NCI-H1417 treated with DMSO at 0.1 percent for 48 hours (cell line): ENCODE measurements around the gene IGLON5.

Experiments
- DNase-seq: peaks from one replicate; lab custom pipeline; 2025; lab: John Stamatoyannopoulos, UW

Gene IGLON5

DNA sequence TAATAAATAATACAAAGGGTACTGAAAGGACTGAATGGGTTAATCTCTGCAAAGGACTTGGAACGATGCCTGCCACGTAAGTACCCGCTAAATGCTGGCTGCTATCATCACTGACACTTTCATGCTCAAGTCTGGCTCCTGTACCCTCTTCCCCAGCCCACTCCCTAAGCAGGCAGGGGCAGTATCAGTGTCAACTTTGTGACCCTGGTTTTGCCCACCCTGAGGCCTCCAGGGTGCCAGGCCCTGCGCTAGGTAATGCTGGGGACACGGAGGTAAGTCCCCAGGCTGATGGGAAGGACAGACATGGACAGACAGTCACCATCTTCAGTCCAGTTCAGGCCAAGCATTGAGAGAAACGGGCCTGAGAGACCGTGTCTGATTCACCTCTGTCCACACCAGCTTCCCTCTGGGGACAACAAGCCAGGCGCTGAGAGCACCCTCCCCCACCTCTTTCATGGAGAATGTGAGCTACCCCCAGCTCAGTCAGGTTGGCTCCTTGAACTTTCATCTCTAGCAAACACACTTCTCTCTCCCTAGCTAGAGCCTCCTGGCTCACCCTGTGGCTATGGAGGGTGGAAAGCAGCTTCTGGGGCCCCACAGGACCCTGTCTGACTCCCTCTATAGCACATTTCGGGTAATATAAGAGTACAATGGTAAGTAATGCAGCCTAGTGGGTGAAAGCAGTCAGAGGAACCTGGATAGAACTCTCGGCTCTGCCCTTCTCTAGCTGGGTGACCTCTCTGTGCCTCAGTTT, 53.9 kb downstream of the IGLON5 start:
- DNase-seq: no peak

DNA sequence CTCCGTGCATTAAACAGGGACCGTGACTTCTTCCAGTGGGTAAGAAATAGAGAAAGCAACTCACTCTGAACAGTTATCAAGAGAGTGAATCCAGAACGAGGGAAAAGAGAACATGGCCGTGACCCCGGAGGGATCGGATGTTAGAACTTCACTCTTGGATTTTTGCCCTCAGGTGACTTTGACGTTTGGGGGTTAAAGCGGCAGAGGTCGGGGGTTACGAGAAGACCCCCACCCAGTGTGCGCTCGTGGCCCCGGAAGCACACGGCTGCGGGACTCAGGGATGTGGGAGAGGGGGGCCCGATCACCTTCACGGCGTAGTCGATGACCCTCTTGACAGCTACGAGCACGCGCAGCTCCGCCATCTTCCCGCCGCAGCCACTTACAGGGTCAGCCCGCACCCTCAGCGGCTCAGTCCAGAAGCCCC, 54.5 kb downstream of the IGLON5 start, which contains the start of gene ETFB:
Gene ETFB (minus strand): TSS at position 424 of the 424 bp plus-strand sequence. CDS start 62 bp downstream, at position 362.
- DNase-seq: no peak

DNA sequence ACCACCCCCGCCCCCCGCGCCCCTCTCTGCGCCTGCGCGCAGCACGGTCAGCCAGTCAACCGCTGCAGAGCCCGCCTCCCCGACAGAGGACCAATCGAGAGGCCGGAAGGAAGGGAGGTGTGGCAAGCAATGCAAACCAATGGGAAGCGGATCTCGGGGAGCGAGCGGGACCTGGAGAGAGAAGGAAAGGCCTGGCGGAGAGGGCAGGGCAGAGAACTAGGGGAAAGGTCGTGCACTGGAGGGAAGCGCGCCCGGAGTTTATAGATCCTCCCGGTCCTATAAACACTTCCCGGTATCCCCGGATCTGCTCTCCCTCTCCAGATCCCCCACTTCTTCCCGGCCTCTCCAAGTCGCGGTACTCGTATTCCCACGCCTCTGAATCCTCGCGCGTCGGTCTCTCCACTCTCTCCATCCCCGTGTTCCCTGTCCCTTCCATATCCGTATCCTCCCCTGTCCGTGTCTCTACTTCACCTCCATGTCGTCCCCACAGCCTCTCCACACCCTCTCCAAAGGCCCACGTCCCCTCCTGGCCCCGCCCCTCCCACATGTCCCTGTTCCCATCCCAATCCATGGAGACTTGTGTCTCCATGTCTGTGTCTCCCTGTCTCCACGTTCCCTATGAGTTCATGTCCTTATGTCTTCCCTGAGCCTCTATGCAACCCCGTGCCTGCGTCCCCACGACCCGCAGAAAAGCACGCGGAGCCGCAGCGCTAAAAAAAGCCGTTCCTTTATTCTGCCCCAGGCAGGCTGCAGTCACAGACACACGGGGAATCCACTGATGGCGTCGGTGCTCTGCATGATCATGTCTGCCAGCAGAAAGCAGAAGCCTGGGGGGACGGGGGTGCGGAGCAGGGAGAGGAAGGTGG, 55.2 kb downstream of the IGLON5 start:
- DNase-seq: no peak

DNA sequence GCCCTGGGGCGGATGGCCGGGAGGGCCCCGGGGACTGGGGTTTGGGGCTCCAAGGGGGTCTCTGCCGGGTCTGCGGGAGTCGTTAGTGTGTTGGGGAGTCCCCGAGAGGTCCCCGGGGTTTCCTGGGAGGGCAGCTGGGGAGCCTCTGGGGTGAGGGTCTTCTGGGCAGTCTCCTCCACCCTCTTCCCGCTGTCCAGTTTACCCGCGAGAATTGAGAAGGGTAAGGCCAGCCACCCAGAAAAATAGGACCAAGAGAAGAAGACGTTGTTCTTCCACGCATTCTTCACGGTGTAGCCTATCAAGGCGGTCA, 55.8 kb downstream of the IGLON5 start:
- DNase-seq: no peak

DNA sequence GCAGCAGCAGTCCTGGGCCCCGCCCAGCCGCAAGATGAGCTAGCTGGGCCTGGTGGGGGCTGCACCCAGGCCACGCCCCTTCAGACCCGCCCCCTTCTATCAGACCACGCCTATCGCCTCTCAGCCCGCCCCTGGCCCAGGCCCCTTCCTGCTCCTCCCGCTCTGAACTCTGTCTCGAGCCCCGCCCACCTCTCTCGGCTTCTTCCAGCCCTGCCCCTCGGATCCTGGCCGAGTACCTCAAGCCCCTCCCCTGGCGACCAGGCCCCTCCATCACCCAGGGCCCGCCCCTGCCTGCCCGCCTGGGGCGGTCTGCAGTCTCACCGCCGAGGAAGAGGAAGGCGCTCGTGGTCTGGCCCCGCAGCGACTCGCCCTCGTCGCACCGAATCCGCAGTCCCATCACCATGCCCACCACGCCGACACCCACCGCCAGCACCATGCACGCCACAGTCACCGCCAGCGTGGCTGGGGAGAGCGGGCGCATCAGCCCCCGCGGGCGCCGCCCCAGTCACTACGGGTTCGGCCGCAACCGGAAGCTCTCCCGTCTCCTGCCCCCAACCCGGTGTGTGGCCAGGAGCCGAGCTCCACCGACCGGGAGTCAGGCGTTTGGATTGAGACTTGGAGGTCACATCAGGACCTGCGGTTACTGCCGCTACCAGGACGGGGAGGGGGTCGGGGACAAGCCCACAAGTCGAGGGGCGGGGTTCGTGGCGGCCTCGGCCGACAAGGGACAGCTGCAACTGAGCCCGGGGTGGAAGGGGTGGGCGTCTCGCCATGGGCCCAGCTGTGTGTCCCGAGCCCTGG, 56.3 kb downstream of the IGLON5 start:
- DNase-seq: no peak

DNA sequence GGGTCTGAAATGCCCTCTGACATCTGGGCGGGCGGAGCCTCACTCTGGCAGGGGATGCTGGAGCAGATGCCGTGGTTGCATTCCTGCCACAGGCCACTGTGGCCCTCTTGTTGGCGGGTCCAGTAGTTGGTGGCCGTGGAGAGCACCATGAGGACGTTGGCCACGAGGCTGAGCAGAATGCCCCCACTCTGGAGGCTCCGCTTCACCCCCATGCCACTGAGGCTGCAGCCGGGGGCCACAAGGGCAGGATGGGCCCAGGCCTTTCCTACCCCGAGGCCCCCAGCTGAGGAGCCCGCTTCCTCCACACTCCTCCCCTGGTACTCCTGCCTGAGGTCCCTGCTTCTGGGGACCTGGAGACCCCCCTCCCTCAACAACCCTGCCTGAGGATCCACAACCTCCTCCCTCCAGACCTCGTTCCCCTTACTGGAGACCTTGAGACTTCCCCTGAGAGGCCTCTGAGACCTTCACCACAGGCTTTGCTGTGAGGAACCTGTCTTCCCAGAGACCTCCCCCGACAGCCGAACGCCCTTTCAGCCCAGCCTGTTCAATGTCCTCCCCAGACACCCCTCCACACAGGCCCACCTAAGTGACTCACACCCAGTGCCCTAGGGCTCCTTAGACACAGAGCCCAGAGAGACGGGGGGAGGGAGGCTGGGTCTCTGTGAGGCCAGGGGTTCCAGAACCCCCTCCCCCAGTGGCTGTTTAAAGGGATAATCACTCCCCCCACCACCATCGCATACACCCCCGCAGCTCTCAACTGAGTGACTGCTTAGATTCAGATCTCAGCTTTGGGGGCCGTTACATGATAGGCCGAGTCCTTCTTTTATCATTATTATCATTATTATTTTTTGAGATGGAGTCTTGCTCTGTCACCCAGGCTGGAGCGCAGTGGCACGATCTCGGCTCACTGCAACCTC, 57.2 kb downstream of the IGLON5 start, which contains the start of gene CLDND2:
Gene CLDND2 (minus strand): TSS at position 638 of the 917 bp plus-strand sequence. CDS start 426 bp downstream, at position 212.
- DNase-seq: no peak

DNA sequence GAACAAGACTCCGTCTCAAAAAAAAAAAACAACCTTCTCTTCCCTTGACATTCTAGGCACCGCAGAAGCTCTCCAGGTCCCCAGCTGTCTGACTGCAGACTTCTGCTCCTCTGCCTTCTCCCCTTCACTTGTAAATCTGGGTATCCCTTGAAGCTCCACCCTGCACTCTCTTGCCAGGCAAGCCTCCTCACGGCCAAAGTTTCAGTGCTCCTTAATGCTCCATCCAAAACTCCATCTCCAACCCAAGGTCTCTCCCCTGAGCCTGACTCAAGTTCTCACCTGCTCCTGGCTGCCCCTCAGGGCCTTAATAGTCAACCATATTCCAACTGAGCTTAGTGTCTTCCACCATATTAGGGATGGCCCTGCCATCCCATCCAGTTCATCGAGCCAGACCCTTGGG, 58.8 kb downstream of the IGLON5 start:
- DNase-seq: no peak

DNA sequence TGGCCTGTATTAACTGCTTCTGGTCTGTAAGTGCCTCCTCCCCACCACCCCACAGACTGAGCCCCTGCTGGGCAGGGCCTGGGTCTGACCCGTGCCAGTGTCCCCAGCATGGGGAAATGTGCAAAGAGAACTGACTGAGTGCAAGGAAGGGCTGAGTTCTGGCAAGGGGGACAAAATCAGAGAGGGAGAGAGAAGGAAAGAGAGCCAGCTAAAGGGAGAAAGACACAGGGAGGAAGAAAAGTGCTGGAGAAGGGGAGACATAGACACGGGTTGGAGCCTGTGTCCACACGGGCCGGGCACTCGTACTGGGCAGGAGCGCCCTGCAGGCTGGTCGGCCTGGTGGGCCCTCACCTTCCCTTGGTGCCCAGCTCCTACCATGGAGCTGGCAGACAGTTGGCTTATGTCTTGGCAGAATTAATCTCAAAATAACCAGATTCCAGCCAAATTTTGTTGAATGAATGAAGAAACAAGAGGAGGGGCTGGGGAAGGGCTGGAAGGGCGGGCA, 59.8 kb downstream of the IGLON5 start:
- no peak for DNase-seq

DNA sequence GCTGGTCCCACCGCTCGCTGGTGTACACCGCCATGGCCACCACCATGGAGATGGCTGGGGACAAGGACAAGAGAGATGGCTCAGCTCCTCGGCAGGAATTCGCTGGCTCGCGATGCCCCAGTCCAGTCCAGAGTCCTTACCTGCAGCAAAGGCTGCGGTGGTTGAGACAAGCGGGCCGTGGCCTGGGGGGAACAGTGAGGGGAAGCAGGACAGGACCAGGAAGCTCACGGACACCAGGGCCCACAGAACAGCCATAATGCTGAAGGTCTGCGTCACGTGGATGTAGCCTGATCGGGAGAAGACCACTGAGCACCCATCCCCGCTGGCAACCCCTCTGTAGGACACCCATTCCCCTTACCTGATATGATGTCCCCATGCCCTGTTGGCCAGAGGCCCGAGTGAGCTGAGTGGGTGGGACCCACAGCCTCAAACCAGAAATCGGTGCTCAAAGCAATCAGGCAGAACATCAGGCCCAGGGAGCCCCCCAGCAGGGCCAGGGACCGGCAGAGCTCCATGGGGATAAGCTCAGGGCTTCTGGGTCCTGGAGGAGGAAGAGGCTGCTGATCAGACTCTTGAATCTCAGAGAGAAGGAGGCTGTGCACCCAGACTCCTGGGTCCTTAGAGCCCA, 60.7 kb downstream of the IGLON5 start:
- DNase-seq: no peak

DNA sequence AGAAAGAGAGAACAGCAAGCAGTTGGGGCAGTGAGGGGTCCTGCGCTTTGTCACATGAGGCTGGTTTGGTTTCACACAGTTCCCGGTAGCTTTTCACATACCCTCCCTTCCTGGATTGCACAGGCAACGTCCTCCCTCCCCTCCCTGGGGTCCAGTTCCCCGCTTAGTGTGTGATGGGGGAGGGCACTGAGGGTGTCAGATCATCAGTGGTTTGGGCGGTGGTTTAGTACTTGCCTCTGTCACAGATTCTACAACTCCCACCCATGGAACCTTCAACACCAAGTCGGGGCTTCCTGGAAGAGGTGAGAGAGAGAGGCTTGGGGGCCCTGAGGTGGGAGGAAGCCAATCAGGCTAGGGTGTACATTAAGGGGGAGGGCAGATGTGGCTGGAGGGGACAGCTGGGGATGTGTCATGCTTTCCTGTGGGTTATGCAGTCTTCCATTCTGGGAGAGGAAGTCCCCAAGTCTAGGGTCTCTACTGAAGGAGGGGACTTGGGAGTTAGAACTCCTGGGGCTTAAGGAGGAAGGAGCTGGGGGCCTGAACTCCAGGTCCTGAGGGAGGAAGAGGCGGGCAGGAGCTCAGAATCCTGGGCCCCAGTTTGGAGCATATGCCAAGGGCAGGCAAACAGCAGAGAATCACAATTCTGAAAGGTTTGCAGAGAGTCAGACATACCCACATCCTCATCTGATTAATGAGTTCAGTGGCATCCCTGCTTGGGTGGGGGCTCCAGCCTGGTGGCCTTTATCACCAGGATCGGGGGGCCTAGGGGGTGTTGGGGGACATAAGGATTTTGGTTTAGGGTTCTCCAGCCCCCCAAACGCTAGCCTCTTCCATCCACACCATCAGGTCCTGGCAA, 61.4 kb downstream of the IGLON5 start, which contains the start of gene NKG7:
Gene NKG7 (minus strand): TSS at position 6 of the 856 bp plus-strand sequence. CDS start 119 bp downstream, outside the sequence.
- no peak for DNase-seq

DNA sequence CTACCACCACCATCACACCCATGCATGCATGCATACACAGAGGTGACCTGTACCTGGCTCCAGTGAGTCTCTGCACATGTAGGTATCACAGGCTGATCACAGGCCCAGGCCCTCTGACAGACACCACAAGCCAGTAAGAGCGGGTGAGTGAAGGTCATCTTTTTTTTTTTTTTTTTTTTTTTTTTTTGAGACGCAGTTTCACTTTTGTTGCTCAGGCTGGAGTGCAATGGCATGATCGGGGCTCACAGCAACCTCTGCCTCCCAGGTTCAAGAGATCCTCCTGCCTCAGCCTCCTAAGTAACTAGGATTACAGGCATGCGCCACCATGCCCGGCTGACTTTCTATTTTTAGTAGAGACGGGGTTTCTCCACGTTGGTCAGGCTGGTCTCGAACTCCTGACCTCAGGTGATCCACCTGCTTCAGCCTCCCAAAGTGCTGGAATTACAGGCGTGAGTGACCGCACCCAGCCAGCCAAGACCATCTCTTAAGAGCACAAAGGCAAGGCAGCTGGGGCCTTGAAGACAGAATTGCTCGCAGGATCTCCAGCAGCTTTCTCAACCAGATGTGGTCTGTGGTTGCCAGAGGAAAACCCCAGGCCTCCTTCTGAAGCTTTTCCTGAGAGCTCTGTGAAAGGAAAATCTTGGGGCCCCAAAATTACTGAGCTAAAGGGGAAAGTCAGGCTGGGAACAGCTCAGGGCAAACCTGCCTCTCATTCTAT, 64.2 kb downstream of the IGLON5 start:
- DNase-seq: no peak

DNA sequence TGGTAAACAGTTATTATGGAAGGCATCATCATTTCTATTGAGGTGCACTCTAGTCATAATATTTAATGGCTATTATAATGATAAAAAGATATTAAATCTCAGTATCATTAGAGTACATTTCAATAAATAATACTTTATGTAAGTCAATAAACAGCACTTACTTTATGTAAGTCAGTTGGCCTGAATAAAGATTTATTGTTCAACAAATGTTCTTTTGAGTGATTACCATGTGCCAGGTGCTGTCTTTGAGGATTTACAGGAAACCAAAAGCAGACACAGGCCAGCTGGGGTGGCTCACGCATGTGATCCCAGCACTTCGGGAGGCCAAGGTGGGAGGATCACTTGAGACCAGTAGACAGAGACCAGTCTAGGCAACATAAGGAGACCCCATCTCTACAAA, 66.0 kb downstream of the IGLON5 start:
- no peak for DNase-seq

DNA sequence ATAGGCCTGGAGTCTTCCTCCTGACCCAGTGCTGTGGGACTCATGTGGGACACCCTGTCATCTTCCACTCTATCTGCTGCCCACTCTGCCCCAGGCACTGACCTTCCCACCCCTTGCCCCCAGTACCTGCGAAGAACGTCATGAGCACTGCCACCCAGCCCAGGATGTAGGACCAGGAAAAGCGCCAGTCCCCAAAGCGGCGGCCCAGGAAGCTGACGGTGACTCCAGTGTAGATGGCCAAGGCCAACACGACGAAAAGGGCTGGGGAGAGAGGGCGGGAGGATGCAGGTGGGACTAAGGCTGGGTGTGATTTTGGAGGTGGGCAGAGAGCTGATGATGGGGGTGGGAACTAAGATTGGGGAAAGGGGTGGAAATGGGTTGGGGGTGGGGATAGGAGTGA, 68.9 kb downstream of the IGLON5 start:
- DNase-seq: no peak
